GM13977 (cell line): ENCODE data around the gene IFNL2.

ENCODE experiments used
- DNase-seq: peaks from one replicate; pipeline ENCODE4 v3.0.0; 2012; ENCODE audit warnings: low spot score
- in situ Hi-C: fragments of 300-500 bp; cut with MboI; formaldehyde crosslinking; loops from one replicate; pipeline ENCODE4 v1.12.0; 2022; ENCODE audit warnings: low sequenced_read_pairs, low pct_unique_long_range_greater_than_20kb, mixed read lengths, inconsistent platforms; ENCODE audit not compliant: unreplicated experiment
- TF ChIP-seq, protein P1 (sequence below): IDR thresholded peaks from 2 replicates; pipeline ENCODE4 v1.5.1; 2012; ENCODE audit warnings: mild to moderate bottlenecking, control low read depth; ENCODE audit not compliant: insufficient read depth; ENCODE audit errors: extremely low read depth, missing control alignments

Gene IFNL2

GRCh38 chr19:39253374-39254149 lies 14.6 kb upstream of the IFNL2 start:
- DNase-seq = no peak
- in situ Hi-C loops = no loop called here
- TF ChIP-seq, protein P1, sequence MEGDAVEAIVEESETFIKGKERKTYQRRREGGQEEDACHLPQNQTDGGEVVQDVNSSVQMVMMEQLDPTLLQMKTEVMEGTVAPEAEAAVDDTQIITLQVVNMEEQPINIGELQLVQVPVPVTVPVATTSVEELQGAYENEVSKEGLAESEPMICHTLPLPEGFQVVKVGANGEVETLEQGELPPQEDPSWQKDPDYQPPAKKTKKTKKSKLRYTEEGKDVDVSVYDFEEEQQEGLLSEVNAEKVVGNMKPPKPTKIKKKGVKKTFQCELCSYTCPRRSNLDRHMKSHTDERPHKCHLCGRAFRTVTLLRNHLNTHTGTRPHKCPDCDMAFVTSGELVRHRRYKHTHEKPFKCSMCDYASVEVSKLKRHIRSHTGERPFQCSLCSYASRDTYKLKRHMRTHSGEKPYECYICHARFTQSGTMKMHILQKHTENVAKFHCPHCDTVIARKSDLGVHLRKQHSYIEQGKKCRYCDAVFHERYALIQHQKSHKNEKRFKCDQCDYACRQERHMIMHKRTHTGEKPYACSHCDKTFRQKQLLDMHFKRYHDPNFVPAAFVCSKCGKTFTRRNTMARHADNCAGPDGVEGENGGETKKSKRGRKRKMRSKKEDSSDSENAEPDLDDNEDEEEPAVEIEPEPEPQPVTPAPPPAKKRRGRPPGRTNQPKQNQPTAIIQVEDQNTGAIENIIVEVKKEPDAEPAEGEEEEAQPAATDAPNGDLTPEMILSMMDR = no peak

DNA sequence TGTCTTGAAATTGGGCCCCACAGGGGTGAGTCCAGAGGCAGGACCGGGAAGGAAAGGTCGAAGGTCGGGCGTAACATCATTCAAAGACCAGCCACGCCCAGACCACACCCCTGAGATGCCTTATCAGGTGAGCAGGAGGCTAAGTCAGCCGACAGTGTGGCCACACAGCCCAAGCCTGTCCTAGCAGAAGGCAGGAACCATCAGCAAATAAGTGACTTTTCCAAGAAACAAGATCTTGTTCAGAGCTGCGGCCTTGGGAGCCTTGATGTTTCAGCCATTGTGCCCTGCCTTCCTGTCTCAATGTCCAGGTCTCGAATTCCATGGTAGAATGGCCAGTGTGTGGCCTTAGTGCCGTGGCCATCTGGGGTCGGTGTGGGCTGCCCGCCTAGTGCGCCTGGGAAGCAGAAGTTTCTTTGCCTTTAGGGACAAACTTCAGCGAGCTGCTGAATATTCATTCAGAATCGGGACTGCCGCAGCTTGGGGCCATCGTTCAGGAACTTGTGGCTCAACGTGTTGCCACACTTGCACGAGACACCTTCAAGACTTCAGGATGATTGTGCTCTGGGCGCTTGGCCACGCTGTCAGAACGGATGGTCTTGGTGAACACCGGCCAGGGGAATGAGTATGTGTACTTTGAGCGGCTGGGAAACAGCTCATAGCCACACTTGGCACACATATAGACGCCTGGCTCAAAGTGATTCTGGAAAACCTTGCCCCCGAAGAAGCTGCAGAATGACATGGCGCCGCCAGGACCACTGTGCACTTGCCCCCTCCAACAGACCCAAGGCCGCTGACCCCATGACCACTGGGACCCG lies 13.5 kb upstream of the IFNL2 start:
- in situ Hi-C loops = no loop called here
- TF ChIP-seq, protein P1 = no peak
- DNase-seq = no peak

- in situ Hi-C loops = no loop called here
- TF ChIP-seq, protein P1 = no peak
- DNase-seq = no peak
Observed at GRCh38 chr19:39257227-39257626, 11.0 kb upstream of the IFNL2 start.

GRCh38 chr19:39261704-39262103 lies 6.5 kb upstream of the IFNL2 start:
- no peak for DNase-seq
- TF ChIP-seq, protein P1 = no peak
- in situ Hi-C loops = no loop called here

DNA sequence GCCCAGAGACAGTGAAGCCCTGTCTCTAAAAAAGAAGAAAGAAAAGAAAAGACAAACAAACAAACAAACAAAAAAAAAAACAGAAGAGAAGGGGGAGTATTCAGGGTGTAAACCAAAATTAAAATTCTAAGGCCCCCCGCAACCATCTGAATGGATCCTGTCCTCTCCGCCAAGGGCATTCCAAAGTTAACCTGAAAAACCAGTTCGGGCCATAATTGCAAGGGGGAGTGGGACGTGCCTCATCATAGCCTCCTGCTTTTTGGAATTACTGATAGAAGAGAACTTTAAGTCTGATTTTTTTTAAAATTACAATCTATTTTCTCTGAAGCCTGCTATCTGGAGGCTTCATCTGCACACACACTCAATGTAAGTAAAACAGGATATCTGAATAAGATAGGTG lies 5.7 kb upstream of the IFNL2 start:
- TF ChIP-seq, protein P1 = no peak
- in situ Hi-C loops = no loop called here
- DNase-seq = no peak

- no peak for DNase-seq
- in situ Hi-C loops = no loop called here
- TF ChIP-seq, protein P1 = no peak
Observed at GRCh38 chr19:39263912-39264305, 4.3 kb upstream of the IFNL2 start.
